Fibroblast of lung (primary cell): ENCODE measurements around the gene FPGS.

ENCODE experiments used
- EZH2 ChIP-seq: IDR thresholded peaks from 2 replicates; pipeline ENCODE4 v1.5.1; 2012; ENCODE audit warnings: low read length, control low read depth, mild to moderate bottlenecking; ENCODE audit errors: missing control alignments
- TF ChIP-seq, protein P1 (sequence below), 2 donors: IDR thresholded peaks in 1 of 2; conservative IDR thresholded peaks in 1 of 2; 1 replicate in 1 of 2; 2 replicates in 1 of 2; pipeline ENCODE4 v1.5.1; 2011 to 2012; ENCODE audit warnings: low read length in 2 of 2, control low read depth in 1 of 2, inconsistent platforms in 1 of 2, low read depth in 1 of 2, mild to moderate bottlenecking in 1 of 2

DNA sequence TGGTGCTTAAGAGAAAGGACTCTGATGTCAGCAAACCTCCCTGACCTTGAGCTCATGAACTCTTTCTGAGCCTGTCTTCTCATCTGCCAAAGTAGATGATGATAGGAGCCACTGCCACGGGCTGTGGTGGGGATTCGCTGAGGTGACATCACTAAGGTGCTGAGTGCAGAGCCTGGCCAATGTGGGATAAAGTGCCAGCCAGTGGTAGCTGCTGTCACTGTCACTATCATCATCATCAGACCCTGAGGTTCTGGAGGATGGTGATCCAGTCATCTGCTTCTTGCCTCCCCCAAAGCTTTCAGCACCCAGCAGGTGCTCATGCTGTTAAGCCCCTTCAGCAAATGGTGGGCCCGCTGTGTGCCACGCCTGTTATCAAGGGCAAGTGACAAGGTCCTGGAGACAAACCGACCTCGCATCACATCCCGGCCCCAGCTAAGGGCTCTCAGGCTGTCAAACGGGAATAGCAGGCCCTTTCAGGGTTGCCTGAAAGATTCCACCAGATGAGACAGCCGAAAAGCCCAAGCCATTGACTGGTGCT lies 6.4 kb downstream of the FPGS start:
- no peak for TF ChIP-seq EZH2
- TF ChIP-seq, protein P1, sequence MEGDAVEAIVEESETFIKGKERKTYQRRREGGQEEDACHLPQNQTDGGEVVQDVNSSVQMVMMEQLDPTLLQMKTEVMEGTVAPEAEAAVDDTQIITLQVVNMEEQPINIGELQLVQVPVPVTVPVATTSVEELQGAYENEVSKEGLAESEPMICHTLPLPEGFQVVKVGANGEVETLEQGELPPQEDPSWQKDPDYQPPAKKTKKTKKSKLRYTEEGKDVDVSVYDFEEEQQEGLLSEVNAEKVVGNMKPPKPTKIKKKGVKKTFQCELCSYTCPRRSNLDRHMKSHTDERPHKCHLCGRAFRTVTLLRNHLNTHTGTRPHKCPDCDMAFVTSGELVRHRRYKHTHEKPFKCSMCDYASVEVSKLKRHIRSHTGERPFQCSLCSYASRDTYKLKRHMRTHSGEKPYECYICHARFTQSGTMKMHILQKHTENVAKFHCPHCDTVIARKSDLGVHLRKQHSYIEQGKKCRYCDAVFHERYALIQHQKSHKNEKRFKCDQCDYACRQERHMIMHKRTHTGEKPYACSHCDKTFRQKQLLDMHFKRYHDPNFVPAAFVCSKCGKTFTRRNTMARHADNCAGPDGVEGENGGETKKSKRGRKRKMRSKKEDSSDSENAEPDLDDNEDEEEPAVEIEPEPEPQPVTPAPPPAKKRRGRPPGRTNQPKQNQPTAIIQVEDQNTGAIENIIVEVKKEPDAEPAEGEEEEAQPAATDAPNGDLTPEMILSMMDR (conservative IDR thresholded peaks at IDR 0.05 in 1 of 2, IDR thresholded peaks at IDR 0.05 in 1 of 2; ENCODE audit: low read depth in 1 of 2, low read length in 2 of 2): no peak
